Prostate gland (tissue), 2 donors: Measurements from ENCODE around the gene TSPAN33.

Experiments
- POLR2A ChIP-seq: fragments of 450-650 bp; IDR thresholded peaks from one replicate; pipeline ENCODE4 v1.6.1; 2016; ENCODE audit warnings: antibody characterized with exemption, mild to moderate bottlenecking
- POLR2AphosphoS5 ChIP-seq: sonication (generic); formaldehyde crosslinking; IDR thresholded peaks from one replicate; pipeline ENCODE4 v1.6.1; 2017; ENCODE audit warnings: antibody characterized with exemption
- TF ChIP-seq, protein P1 (sequence below), 4 experiments: fragments of 200-600 bp in 2 of 4; fragments of 450-650 bp in 2 of 4; sonication (generic) in 2 of 4; IDR thresholded peaks; 1 replicate in 3 of 4; 2 replicates in 1 of 4; pipeline ENCODE4 v1.5.1; 2016 to 2019; ENCODE audit warnings: antibody characterized with exemption in 4 of 4, mild to moderate bottlenecking in 2 of 4, moderate library complexity in 2 of 4

DNA sequence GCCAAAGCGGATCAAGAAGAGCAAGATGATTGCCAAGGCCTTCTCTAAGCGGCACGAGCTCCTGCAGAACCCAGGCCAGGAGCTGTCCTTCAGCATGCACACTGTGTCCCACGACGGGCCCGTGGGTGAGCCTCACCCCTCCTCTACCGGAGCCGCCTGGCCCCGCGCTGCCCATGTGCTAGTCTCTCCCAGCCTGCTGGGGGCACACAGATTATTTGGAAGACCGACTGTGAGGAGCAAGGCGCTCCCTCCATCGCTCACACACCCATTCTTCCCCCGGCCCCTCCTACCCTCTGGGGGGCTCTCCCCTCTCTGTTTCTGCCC, 66.4 kb downstream of the TSPAN33 start:
- TF ChIP-seq, protein P1, sequence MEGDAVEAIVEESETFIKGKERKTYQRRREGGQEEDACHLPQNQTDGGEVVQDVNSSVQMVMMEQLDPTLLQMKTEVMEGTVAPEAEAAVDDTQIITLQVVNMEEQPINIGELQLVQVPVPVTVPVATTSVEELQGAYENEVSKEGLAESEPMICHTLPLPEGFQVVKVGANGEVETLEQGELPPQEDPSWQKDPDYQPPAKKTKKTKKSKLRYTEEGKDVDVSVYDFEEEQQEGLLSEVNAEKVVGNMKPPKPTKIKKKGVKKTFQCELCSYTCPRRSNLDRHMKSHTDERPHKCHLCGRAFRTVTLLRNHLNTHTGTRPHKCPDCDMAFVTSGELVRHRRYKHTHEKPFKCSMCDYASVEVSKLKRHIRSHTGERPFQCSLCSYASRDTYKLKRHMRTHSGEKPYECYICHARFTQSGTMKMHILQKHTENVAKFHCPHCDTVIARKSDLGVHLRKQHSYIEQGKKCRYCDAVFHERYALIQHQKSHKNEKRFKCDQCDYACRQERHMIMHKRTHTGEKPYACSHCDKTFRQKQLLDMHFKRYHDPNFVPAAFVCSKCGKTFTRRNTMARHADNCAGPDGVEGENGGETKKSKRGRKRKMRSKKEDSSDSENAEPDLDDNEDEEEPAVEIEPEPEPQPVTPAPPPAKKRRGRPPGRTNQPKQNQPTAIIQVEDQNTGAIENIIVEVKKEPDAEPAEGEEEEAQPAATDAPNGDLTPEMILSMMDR (IDR thresholded peaks at IDR 0.05), result no peak
- TF ChIP-seq POLR2AphosphoS5, result no peak
- no peak for TF ChIP-seq POLR2A
